Gastrocnemius medialis (tissue), 4 donors: ENCODE data around the gene PLA2G6. TPM values are rescaled to one million over a fixed set of nuclear protein-coding genes. Genes with fewer than 3 reads are reported as not detected.

Experiments
- ATAC-seq, 2 donors: fragments of 150-250 bp; one replicate each; pipeline ENCODE4 v1.9.1; 2016
- DNase-seq, 2 donors: peaks; one replicate each; pipeline ENCODE4 v3.0.0-alpha.2; 2019
- H3K27ac ChIP-seq, 4 donors: fragments of 200-600 bp; sonication (generic); 1 replicate in 1 of 4; 2 replicates in 3 of 4; pipeline ENCODE4 v1.5.1; 2016 to 2018; ENCODE audit warnings: mild to moderate bottlenecking in 2 of 4, moderate library complexity in 1 of 4
- H3K27me3 ChIP-seq, 3 donors: fragments of 200-600 bp; sonication (generic) in 2 of 3; 1 replicate in 1 of 3; 2 replicates in 2 of 3; pipeline versions ENCODE4 v1.5.1 to v1.6.0; 2016 to 2019; ENCODE audit warnings: mild to moderate bottlenecking in 1 of 3, moderate library complexity in 1 of 3
- H3K36me3 ChIP-seq, 2 donors: fragments of 200-600 bp; sonication (generic) in 1 of 2; one replicate each; pipeline ENCODE4 v1.5.1; 2017 to 2018
- H3K4me1 ChIP-seq, 2 donors: fragments of 200-600 bp; sonication (generic) in 1 of 2; one replicate each; pipeline ENCODE4 v1.5.1; 2016 to 2017; ENCODE audit warnings: mild to moderate bottlenecking in 2 of 2
- H3K4me3 ChIP-seq, 4 donors: fragments of 200-600 bp; sonication (generic) in 3 of 4; 1 replicate in 1 of 4; 2 replicates in 3 of 4; pipeline ENCODE4 v1.5.1; 2016 to 2019; ENCODE audit warnings: mild to moderate bottlenecking in 2 of 4
- H3K9me3 ChIP-seq, 3 donors: fragments of 200-600 bp; sonication (generic) in 2 of 3; 1 replicate in 1 of 3; 2 replicates in 2 of 3; pipeline ENCODE4 v1.5.1; 2016 to 2019
- POLR2A ChIP-seq, 2 donors: fragments of 450-650 bp; IDR thresholded peaks; one replicate each; pipeline ENCODE4 v1.6.1; 2017; ENCODE audit warnings: antibody characterized with exemption in 2 of 2, mild to moderate bottlenecking in 2 of 2, moderate library complexity in 2 of 2
- in situ Hi-C, 4 donors: fragments of 200-750 bp; cut with MboI; loops; one replicate each; pipeline versions ENCODE4 v1.15.0 to v1.8.0; 2017; ENCODE audit warnings: low sequenced_read_pairs in 4 of 4
- intact Hi-C: fragments of 100-400 bp; cut with DNase I; formaldehyde crosslinking; loops from one replicate; pipeline ENCODE4 v1.15.1; 2023; ENCODE audit warnings: low total_unique reads
- total RNA-seq, 4 donors: library from RNA; depleted of rRNA; stranded (reverse); fragments of >200 nt; gene quantifications; one replicate each; pipeline versions ENCODE4 v1.1.0 to v1.2.3, GENCODE V29; 2016
- TF ChIP-seq, protein P1 (sequence below), 5 experiments: fragments of 450-650 bp in 3 of 5; fragments of 200-600 bp in 2 of 5; sonication (generic) in 2 of 5; IDR thresholded peaks in 4 of 5; conservative IDR thresholded peaks in 1 of 5; 1 replicate in 4 of 5; 2 replicates in 1 of 5; pipeline ENCODE4 v1.5.1; 2016 to 2019; ENCODE audit warnings: antibody characterized with exemption in 5 of 5, mild to moderate bottlenecking in 3 of 5, moderate library complexity in 3 of 5

The PLA2G6 gene
- total RNA-seq, 4 donors from 2014 or later = 9.1 to 19.5 (median 12.1) TPM

DNA sequence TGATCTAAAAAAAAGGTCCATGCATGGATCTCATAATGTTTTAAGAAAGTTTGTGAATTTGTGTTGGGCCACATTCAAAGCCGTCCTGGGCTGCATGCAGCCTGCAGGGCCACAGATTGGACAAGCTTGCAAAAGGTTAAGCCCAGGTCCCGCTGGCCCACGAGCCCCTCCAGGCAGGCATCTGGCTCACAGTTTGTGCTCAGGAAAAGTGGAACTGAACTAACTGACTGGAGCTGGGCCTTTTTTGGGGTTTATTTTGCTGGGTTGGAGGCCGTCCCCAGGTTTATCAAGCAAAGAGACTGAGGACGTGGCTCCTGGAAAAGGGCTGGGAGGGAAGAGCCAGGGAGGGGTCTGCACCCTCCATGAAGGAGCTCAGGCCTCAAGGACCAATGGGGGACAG, 39.0 kb downstream of the PLA2G6 start:
- Histone ChIP-seq H3K36me3 (peaks cover 0 to 3% of the 10 kb centered on the region in 2 donors), H3K4me1 (no peaks in the 10 kb centered on the region), H3K27ac (no peak overlapping the region), H3K4me3 (no peak overlapping the region), H3K9me3 (no peaks in the 10 kb centered on the region), H3K27me3 (no peaks in the 10 kb centered on the region)
- intact Hi-C loops = no loop called here
- DNase-seq (no peak), ATAC-seq (no peak)
- in situ Hi-C loops = no loop called here
- TF ChIP-seq, protein P1, sequence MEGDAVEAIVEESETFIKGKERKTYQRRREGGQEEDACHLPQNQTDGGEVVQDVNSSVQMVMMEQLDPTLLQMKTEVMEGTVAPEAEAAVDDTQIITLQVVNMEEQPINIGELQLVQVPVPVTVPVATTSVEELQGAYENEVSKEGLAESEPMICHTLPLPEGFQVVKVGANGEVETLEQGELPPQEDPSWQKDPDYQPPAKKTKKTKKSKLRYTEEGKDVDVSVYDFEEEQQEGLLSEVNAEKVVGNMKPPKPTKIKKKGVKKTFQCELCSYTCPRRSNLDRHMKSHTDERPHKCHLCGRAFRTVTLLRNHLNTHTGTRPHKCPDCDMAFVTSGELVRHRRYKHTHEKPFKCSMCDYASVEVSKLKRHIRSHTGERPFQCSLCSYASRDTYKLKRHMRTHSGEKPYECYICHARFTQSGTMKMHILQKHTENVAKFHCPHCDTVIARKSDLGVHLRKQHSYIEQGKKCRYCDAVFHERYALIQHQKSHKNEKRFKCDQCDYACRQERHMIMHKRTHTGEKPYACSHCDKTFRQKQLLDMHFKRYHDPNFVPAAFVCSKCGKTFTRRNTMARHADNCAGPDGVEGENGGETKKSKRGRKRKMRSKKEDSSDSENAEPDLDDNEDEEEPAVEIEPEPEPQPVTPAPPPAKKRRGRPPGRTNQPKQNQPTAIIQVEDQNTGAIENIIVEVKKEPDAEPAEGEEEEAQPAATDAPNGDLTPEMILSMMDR (IDR thresholded peaks at IDR 0.05 in 4 of 5, conservative IDR thresholded peaks at IDR 0.05 in 1 of 5) = no peak
- TF ChIP-seq POLR2A (IDR thresholded peaks at IDR 0.05) = no peak

DNA sequence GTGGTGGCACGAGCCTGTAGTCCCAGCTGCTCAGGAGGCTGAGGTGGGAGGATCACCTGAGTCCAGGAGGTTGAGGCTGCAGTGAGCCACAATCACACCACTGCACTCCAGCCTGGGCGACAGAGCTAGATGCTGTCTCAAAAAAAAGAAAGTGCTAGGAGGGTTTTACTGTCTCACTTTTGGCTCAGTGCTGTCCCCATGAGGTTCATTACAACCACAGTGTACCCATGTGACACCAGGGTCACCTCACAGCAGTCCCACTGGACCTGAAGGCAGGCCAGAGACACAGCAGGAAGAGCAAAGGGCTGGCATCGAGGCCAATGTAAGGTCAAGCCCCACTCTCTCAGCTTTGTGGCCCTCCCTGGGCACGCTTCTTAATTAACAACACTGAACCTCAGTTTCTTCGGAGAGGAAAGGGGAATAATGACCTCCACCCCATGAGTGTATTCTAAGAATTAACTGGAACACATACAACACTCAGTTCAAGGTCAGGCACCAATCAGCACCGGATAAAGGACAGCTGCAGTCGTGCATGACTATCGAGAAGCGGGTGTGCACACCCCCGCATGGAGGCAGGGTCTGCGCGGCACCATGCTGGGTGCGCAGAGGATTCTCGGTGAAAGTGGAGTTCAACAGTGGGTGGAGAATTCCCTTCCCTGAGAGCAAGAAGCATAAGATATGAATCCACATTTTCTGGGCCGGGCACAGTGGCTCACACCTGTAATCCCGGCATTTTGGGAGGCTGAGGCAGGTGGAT, 40.2 kb downstream of the PLA2G6 start:
- in situ Hi-C loops (no loop called here), intact Hi-C loops (no loop called here)
- H3K27ac ChIP-seq = no peak overlapping the region
- TF ChIP-seq, protein P1 (IDR thresholded peaks at IDR 0.05 in 4 of 5, conservative IDR thresholded peaks at IDR 0.05 in 1 of 5) = no peak
- no peak for TF ChIP-seq POLR2A (IDR thresholded peaks at IDR 0.05)
- no peaks in the 10 kb centered on the region for H3K4me1 ChIP-seq
- H3K4me3 ChIP-seq = no peak overlapping the region
- H3K27me3 ChIP-seq = no peaks in the 10 kb centered on the region
- ATAC-seq (no peak), DNase-seq (no peak)
- no peaks in the 10 kb centered on the region for H3K9me3 ChIP-seq
- H3K36me3 ChIP-seq = peaks cover 0 to 3% of the 10 kb centered on the region in 2 donors

DNA sequence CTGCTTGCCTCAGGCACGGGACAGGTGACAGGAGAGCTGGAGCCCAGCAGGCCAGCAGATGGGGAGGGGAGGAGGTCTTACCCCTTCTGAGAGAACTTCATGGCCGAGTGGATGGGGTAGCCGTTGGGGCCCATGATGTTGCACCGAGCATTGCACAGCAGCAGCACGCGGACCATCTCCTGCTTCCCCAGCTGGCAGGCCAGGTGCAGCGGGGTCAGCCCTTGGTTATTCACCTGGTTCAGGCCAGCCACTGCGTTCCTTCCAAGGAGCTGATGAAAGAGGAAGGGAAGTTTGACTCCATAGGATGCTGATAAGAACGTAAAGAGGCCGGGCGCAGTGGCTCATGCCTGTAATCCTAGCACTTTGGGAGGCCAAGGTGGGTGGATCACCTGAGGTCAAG, 41.7 kb downstream of the PLA2G6 start:
- no peaks in the 10 kb centered on the region for H3K27me3 ChIP-seq
- H3K4me1 ChIP-seq = no peaks in the 10 kb centered on the region
- H3K36me3 ChIP-seq = peaks cover 0 to 3% of the 10 kb centered on the region in 2 donors
- H3K27ac ChIP-seq = no peak overlapping the region
- no peak for TF ChIP-seq POLR2A (IDR thresholded peaks at IDR 0.05)
- TF ChIP-seq, protein P1 (IDR thresholded peaks at IDR 0.05 in 4 of 5, conservative IDR thresholded peaks at IDR 0.05 in 1 of 5) = no peak
- intact Hi-C loops (no loop called here), in situ Hi-C loops (no loop called here)
- DNase-seq (no peak), ATAC-seq (no peak)
- no peaks in the 10 kb centered on the region for H3K9me3 ChIP-seq
- H3K4me3 ChIP-seq = no peak overlapping the region

DNA sequence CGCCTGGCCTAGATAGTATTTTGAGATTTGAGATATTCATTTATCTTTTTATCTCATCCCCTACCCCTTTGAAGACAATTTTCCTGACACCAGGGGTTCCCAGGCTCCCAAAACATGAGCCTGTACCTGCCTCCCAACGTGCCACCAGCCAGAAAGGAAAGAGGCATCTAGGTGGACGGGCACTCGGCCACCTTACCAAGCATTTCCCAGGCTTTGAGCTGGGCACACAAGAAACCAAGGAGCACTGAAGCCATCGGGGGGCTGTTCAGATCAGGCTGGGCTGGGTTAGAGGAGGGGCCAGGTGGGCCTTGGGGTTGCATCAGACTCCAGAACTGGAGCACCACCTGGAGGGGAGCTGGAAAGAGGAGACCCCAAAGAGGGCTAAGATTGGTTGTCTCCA, 42.7 kb downstream of the PLA2G6 start:
- no peaks in the 10 kb centered on the region for H3K4me1 ChIP-seq
- H3K27me3 ChIP-seq = no peaks in the 10 kb centered on the region
- H3K4me3 ChIP-seq = no peak overlapping the region
- DNase-seq (no peak), ATAC-seq (no peak)
- H3K27ac ChIP-seq = no peak overlapping the region
- intact Hi-C loops = no loop called here
- TF ChIP-seq, protein P1 (IDR thresholded peaks at IDR 0.05 in 4 of 5, conservative IDR thresholded peaks at IDR 0.05 in 1 of 5) = no peak
- TF ChIP-seq POLR2A (IDR thresholded peaks at IDR 0.05) = no peak
- no peaks in the 10 kb centered on the region for H3K9me3 ChIP-seq
- in situ Hi-C loops = no loop called here
- H3K36me3 ChIP-seq = peaks cover 0 to 3% of the 10 kb centered on the region in 2 donors
